Measurements from ENCODE around the gene RLF. TPM values are rescaled to one million over a fixed set of nuclear protein-coding genes. Genes with fewer than 3 reads are reported as not detected.

The RLF gene
- total RNA-seq, 3 donors from 2014 or later: 19.5 to 39.2 (median 25.9) TPM

DNA sequence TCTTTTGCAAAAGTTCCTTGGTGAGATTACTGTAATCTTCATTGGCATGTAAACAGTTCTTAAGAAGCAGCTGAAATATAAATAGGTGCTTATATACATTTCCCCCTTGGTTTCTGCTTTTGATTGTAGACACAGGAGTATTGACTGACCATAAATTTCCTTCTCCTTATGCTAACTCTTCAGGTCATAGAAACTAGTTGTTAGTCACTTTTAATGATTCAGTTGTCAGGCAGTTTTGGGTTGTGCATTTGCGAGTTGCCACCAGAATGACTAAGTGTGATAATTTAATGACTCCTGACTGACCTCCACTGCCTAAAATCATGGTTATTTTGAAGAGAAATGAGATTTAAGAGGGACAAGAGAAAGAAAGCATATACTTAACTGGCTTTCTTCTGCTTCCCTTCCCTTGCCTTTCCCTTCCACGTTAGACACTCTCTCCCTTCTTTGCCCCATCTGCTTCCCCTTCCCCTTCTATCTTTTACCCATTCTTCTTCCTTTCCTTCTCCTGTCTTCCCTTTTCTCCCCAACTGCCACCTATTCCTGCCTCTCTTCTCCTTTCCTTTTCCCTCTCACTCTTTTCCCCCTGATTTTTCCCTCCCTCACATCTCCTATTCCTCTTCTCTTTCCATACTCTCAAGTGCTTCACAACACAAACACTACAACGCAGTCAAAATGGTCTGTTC lies 109.1 kb downstream of the RLF start:
- H3K27me3 ChIP-seq: no peaks in the 10 kb centered on the region
- DNase-seq (ENCODE audit: low spot score in 2 of 2): no peak
- H3K4me1 ChIP-seq: no peaks in the 10 kb centered on the region
- no peaks in the 10 kb centered on the region for H3K9me3 ChIP-seq
- H3K4me3 ChIP-seq: no peak overlapping the region
- TF ChIP-seq POLR2AphosphoS5 (IDR thresholded peaks at IDR 0.05): no peak
- TF ChIP-seq, protein P1, sequence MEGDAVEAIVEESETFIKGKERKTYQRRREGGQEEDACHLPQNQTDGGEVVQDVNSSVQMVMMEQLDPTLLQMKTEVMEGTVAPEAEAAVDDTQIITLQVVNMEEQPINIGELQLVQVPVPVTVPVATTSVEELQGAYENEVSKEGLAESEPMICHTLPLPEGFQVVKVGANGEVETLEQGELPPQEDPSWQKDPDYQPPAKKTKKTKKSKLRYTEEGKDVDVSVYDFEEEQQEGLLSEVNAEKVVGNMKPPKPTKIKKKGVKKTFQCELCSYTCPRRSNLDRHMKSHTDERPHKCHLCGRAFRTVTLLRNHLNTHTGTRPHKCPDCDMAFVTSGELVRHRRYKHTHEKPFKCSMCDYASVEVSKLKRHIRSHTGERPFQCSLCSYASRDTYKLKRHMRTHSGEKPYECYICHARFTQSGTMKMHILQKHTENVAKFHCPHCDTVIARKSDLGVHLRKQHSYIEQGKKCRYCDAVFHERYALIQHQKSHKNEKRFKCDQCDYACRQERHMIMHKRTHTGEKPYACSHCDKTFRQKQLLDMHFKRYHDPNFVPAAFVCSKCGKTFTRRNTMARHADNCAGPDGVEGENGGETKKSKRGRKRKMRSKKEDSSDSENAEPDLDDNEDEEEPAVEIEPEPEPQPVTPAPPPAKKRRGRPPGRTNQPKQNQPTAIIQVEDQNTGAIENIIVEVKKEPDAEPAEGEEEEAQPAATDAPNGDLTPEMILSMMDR (IDR thresholded peaks at IDR 0.05): no peak
- no peak for TF ChIP-seq POLR2A (IDR thresholded peaks at IDR 0.05)
- H3K27ac ChIP-seq: no peak overlapping the region
- intact Hi-C loops (cut with DNase I; ENCODE audit: low total_unique reads): no loop called here
- peaks cover 8% of the 10 kb centered on the region for H3K36me3 ChIP-seq

DNA sequence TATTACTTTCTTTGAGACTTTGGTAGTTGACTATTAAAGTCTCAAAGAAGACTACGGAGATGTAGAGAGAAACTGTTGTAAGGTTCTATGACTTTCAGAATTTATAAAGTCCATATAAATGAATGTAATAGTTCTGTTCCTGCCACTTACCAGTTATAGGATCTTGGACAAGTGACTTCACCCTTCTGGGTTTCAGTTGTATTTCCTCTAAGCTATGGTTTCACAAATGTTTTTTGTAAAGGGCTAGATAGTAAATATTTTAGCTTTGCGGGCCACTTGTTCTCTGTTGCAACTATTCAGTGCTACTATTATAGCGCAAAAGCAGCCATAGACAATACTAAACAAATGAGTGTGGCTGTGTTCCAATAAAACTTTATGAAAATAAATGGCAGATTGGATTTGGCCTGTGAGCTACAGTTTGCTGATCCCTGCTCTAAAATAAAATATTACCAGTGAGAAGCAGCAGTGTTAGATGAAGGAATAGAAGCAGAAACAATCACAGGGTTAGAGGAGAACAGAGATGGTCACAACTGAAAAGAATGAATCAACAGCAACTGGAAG lies 111.5 kb downstream of the RLF start:
- H3K27ac ChIP-seq: no peak overlapping the region

DNA sequence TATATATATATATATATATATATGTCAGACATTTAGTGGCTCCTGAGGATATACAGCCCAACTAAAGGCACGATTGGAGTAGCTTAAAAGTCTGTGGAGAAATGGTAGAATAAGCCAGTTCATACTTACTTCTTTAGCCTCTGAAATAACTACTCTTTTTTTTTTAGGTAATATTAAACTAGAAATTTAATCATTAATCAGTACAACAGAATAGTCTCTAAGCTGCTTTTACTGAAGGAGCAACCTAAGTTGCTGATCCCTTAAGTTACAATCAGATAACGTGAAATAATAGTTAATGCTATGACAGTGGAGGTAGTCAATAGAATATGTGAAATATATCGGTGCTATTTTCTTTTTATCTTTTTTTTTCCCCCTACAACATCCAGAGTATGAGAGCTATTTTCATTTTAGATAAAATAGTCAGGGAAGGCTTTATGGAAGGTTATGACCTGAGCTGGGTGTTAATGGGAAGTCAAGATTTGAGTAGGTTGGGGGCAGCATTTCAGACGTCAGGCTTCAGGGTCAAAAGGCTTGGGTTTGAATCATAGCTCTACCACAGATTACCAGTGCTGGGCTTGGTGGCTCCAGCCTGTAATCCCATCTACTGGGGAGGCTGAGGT lies 112.5 kb downstream of the RLF start:
- H3K36me3 ChIP-seq: peaks cover 8% of the 10 kb centered on the region

More for the DNA sequence above, 111.5 kb downstream of the RLF start:
- Histone ChIP-seq H3K4me1 (no peaks in the 10 kb centered on the region), H3K36me3 (peaks cover 8% of the 10 kb centered on the region), H3K9me3 (no peaks in the 10 kb centered on the region), H3K27me3 (no peaks in the 10 kb centered on the region), H3K4me3 (no peak overlapping the region)
- TF ChIP-seq POLR2A (IDR thresholded peaks at IDR 0.05): no peak
- TF ChIP-seq, protein P1 (IDR thresholded peaks at IDR 0.05): no peak
- TF ChIP-seq POLR2AphosphoS5 (IDR thresholded peaks at IDR 0.05): no peak
- DNase-seq (ENCODE audit: low spot score in 2 of 2): no peak
- intact Hi-C loops (cut with DNase I; ENCODE audit: low total_unique reads): no loop called here

DNA sequence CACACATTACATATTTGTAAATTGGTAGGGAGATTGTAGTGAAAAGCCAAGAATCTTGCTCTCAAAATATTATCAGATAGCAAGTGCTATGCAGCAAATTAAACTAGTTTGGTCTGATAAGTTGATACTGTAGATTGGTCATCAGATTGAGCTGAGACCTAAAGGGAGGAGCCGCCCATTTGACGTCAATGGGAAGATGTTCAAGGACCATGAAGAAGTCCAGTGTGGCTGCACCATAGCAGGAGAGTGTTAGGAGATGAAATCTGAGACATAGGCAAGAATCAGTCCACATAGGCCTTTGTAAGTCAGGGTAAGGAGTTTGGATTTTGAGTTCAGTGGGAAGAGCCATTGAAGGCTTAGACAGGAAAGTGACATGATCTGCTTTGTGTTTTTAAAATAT lies 113.1 kb downstream of the RLF start:
- Histone ChIP-seq H3K27ac (no peak overlapping the region), H3K9me3 (no peaks in the 10 kb centered on the region), H3K27me3 (no peaks in the 10 kb centered on the region), H3K36me3 (peaks cover 6% of the 10 kb centered on the region), H3K4me1 (no peaks in the 10 kb centered on the region), H3K4me3 (no peak overlapping the region)
- intact Hi-C loops (cut with DNase I; ENCODE audit: low total_unique reads): no loop called here
- TF ChIP-seq, protein P1 (IDR thresholded peaks at IDR 0.05): no peak
- no peak for TF ChIP-seq POLR2A (IDR thresholded peaks at IDR 0.05)
- TF ChIP-seq POLR2AphosphoS5 (IDR thresholded peaks at IDR 0.05): no peak
- DNase-seq (ENCODE audit: low spot score in 2 of 2): no peak

More for the DNA sequence above, 112.5 kb downstream of the RLF start:
- intact Hi-C loops (cut with DNase I; ENCODE audit: low total_unique reads): no loop called here
- Histone ChIP-seq H3K9me3 (no peaks in the 10 kb centered on the region), H3K4me3 (no peak overlapping the region), H3K4me1 (no peaks in the 10 kb centered on the region), H3K27ac (no peak overlapping the region), H3K27me3 (no peaks in the 10 kb centered on the region)
- TF ChIP-seq POLR2AphosphoS5 (IDR thresholded peaks at IDR 0.05) (no peak), POLR2A (IDR thresholded peaks at IDR 0.05) (no peak)
- TF ChIP-seq, protein P1 (IDR thresholded peaks at IDR 0.05): no peak
- DNase-seq (ENCODE audit: low spot score in 2 of 2): no peak

DNA sequence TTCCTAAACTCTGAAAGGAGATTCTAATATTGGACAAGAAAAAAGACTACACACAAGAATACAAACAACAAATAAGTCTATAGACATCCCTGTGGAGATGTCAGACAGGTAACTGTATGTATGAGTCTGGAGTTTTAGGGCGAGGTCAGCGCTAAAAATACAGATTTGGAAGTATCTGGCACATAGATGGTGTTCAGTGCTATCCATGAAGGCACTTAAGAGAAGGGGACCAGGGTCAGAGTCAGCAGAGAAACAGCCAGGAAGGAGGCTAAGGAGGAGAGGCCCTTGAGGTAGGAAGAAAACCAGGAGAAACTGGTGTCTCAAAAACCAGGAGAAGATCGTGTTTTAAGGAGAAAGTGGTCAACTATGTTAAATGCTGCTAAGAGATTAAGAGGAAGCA lies 114.9 kb downstream of the RLF start:
- H3K36me3 ChIP-seq: no peaks in the 10 kb centered on the region
- no peak overlapping the region for H3K4me3 ChIP-seq
- H3K27me3 ChIP-seq: no peaks in the 10 kb centered on the region
- no peaks in the 10 kb centered on the region for H3K4me1 ChIP-seq
- intact Hi-C loops (cut with DNase I; ENCODE audit: low total_unique reads): no loop called here
- H3K9me3 ChIP-seq: no peaks in the 10 kb centered on the region
- no peak for DNase-seq (ENCODE audit: low spot score in 2 of 2)
- no peak overlapping the region for H3K27ac ChIP-seq
- TF ChIP-seq, protein P1 (IDR thresholded peaks at IDR 0.05): no peak
- TF ChIP-seq POLR2A (IDR thresholded peaks at IDR 0.05) (no peak), POLR2AphosphoS5 (IDR thresholded peaks at IDR 0.05) (no peak)
